PC-3 (cell line): ENCODE results near the gene BORCS5. TPM values are rescaled to one million over a fixed set of nuclear protein-coding genes. Genes with fewer than 3 reads are reported as not detected.

Experiments used
- total RNA-seq: library from RNA; depleted of rRNA; stranded (reverse); fragments of >200 nt; gene quantifications from 2 replicates; pipeline ENCODE4 v1.2.3, GENCODE V29; 2014; rRNA removed

The BORCS5 gene
- total RNA-seq, 1 experiment from 2014 or later, result 2.3 TPM

Other genes with a start within 250 kb of the BORCS5 start
- gene LRP6, start 90.0 kb upstream of the BORCS5 start, total RNA-seq, result 15.5 and 17.3 TPM in 2 replicates
- 2.8 and 3.1 TPM in 2 replicates for gene MANSC1, start 6.8 kb upstream of the BORCS5 start, total RNA-seq
- gene DUSP16, start 205.8 kb downstream of the BORCS5 start, total RNA-seq, result 4.4 and 6.7 TPM in 2 replicates